Esophagus squamous epithelium (tissue), 5 donors: ENCODE results near the gene PGBD5. TPM values are rescaled to one million over a fixed set of nuclear protein-coding genes. Genes with fewer than 3 reads are reported as not detected.

Experiments
- DNase-seq: peaks from one replicate; lab custom pipeline; 2025; lab: John Stamatoyannopoulos, UW
- H3K27ac ChIP-seq, 4 donors: fragments of 200-600 bp; sonication (generic); one replicate each; pipeline ENCODE4 v1.5.1; 2016 to 2019; ENCODE audit warnings: mild to moderate bottlenecking in 1 of 4
- H3K27me3 ChIP-seq, 4 donors: fragments of 200-600 bp; sonication (generic); 1 replicate in 3 of 4; 2 replicates in 1 of 4; pipeline versions ENCODE4 v1.5.1 to v1.6.0; 2017 to 2021; ENCODE audit warnings: antibody characterized with exemption in 1 of 4
- H3K36me3 ChIP-seq, 3 donors: fragments of 200-600 bp; sonication (generic); one replicate each; pipeline ENCODE4 v1.5.1; 2016 to 2019
- H3K4me1 ChIP-seq, 3 donors: fragments of 200-600 bp; sonication (generic); one replicate each; pipeline ENCODE4 v1.5.1; 2017 to 2019
- H3K4me3 ChIP-seq, 4 donors: fragments of 200-600 bp; sonication (generic); 1 replicate in 3 of 4; 2 replicates in 1 of 4; pipeline ENCODE4 v1.5.1; 2016 to 2019; ENCODE audit warnings: mild to moderate bottlenecking in 2 of 4, moderate library complexity in 1 of 4
- H3K9me3 ChIP-seq, 3 donors: fragments of 200-600 bp; sonication (generic); one replicate each; pipeline ENCODE4 v1.5.1; 2016 to 2019
- CTCF ChIP-seq, 6 experiments: fragments of 450-650 bp in 4 of 6; fragments of 200-600 bp in 2 of 6; sonication (generic) in 2 of 6; IDR thresholded peaks; one replicate each; pipeline ENCODE4 v1.5.1; 2016 to 2019; ENCODE audit warnings: antibody characterized with exemption in 6 of 6, mild to moderate bottlenecking in 4 of 6, moderate library complexity in 4 of 6
- POLR2A ChIP-seq, 4 donors: fragments of 450-650 bp; IDR thresholded peaks; one replicate each; pipeline ENCODE4 v1.6.1; 2017; ENCODE audit warnings: antibody characterized with exemption in 4 of 4, mild to moderate bottlenecking in 4 of 4, moderate library complexity in 3 of 4
- WGBS, 2 donors: methylation state at CpG; one replicate each; pipeline ENCODE4 v1.1.5; 2018; 5-methylcytosine and 5-hydroxymethylcytosine counted together
- intact Hi-C: fragments of 100-400 bp; cut with DNase I; formaldehyde crosslinking; loops from one replicate; pipeline ENCODE4 v1.15.0; 2022
- total RNA-seq, 4 donors: library from RNA; depleted of rRNA; stranded (reverse); fragments of >200 nt; gene quantifications; one replicate each; pipeline ENCODE4 v1.1.0, GENCODE V29; 2016
- donor health status: DM: yes; HTN: yes; CAD: no.

The PGBD5 gene
- total RNA-seq, 4 donors from 2014 or later = under 0.01 to 6.1 (median 3.0) TPM

DNA sequence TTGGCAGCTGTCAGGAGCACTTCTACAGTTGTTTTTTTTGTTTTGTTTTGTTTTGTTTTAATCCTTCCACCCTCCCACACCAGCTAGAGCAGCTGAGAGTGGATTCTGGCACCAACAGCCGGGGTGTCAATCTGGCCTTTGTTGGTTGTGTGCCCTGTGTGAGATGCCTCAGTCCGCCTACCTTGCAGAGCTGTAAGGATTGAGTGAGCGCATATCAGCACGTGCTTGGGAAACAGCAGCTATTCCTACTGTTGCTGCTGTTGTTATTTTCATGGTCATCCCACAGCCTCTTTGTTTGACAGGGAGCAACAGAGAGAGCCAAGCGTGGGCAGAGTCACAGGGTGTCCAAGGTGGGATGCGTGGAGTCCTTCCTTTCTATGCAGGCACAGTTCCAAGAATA lies 50.4 kb downstream of the PGBD5 start:
- no peak overlapping the region for H3K4me3 ChIP-seq
- H3K27ac ChIP-seq = no peak overlapping the region
- H3K4me1 ChIP-seq = no peaks in the 10 kb centered on the region
- no peaks in the 10 kb centered on the region for H3K36me3 ChIP-seq
- H3K27me3 ChIP-seq = peaks cover 0 to 7% (median 0%) of the 10 kb centered on the region in 4 donors
- intact Hi-C loops = no loop called here
- peaks cover 0 to 19% (median 11%) of the 10 kb centered on the region in 3 donors for H3K9me3 ChIP-seq
- WGBS, 2 donors = 43 to 61% methylated on average over 5 of the region's 6 CpGs
- no peak for DNase-seq
- TF ChIP-seq POLR2A (IDR thresholded peaks at IDR 0.05) (no peak), CTCF (IDR thresholded peaks at IDR 0.05) (no peak)

DNA sequence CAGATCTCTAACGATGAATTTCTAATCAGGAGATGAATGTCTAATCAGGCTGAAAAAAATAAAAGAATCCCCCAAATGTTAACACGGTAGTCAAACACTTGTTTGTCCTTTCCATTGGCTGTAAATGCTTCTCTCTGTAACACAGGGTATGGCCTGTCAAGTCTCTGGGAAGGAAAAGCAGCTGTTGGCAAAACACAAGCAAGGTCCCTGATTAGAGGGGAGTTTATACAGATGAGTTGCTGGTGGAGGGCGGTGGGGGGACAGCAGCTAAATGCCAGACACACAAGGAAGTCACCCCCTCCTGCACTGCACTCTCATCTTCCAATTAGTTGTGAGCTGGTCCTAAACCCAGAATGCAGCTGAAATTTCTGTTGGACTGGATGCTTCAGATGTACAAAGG lies 51.0 kb downstream of the PGBD5 start:
- Histone ChIP-seq H3K36me3 (no peaks in the 10 kb centered on the region), H3K4me1 (no peaks in the 10 kb centered on the region), H3K27me3 (peaks cover 0 to 7% (median 0%) of the 10 kb centered on the region in 4 donors), H3K9me3 (peaks cover 0 to 15% (median 11%) of the 10 kb centered on the region in 3 donors), H3K4me3 (no peak overlapping the region), H3K27ac (no peak overlapping the region)
- TF ChIP-seq POLR2A (IDR thresholded peaks at IDR 0.05) = no peak
- no peak for TF ChIP-seq CTCF (IDR thresholded peaks at IDR 0.05)
- DNase-seq = no peak
- 55 to 72% methylated on average over 3 of the region's 3 CpGs for WGBS, 2 donors
- intact Hi-C loops = no loop called here

GRCh38 chr1:230371923-230372703 lies 54.0 kb downstream of the PGBD5 start:
- no peak for DNase-seq
- Histone ChIP-seq H3K36me3 (no peaks in the 10 kb centered on the region), H3K27ac (no peak overlapping the region), H3K27me3 (peaks cover 0 to 10% (median 0%) of the 10 kb centered on the region in 4 donors), H3K9me3 (no peaks in the 10 kb centered on the region), H3K4me3 (no peak overlapping the region), H3K4me1 (no peaks in the 10 kb centered on the region)
- 72 to 76% methylated on average over 12 of the region's 12 CpGs for WGBS, 2 donors
- TF ChIP-seq POLR2A (IDR thresholded peaks at IDR 0.05) (no peak), CTCF (IDR thresholded peaks at IDR 0.05) (no peak)
- intact Hi-C loops = no loop called here

GRCh38 chr1:230370109-230370508 lies 56.0 kb downstream of the PGBD5 start:
- Histone ChIP-seq H3K4me3 (no peak overlapping the region), H3K27me3 (peaks cover 0 to 27% (median 0%) of the 10 kb centered on the region in 4 donors), H3K9me3 (no peaks in the 10 kb centered on the region), H3K36me3 (no peaks in the 10 kb centered on the region), H3K4me1 (no peaks in the 10 kb centered on the region), H3K27ac (no peak overlapping the region)
- DNase-seq = no peak
- 82 to 88% methylated on average over 10 of the region's 10 CpGs for WGBS, 2 donors
- TF ChIP-seq CTCF (IDR thresholded peaks at IDR 0.05) (no peak), POLR2A (IDR thresholded peaks at IDR 0.05) (no peak)
- intact Hi-C loops = no loop called here

- no peak for DNase-seq
- intact Hi-C loops = no loop called here
- WGBS, 2 donors = 46 to 54% methylated on average over 4 of the region's 4 CpGs
- Histone ChIP-seq H3K9me3 (no peaks in the 10 kb centered on the region), H3K27ac (no peak overlapping the region), H3K4me3 (no peak overlapping the region), H3K27me3 (peaks cover 0 to 38% (median 0%) of the 10 kb centered on the region in 4 donors), H3K4me1 (no peaks in the 10 kb centered on the region), H3K36me3 (no peaks in the 10 kb centered on the region)
- TF ChIP-seq POLR2A (IDR thresholded peaks at IDR 0.05) (no peak), CTCF (IDR thresholded peaks at IDR 0.05) (no peak)
Observed at GRCh38 chr1:230368871-230369270, 57.3 kb downstream of the PGBD5 start.
